SJSA1 (cell line): ENCODE results near the gene FBXO42. TPM values are rescaled to one million over a fixed set of nuclear protein-coding genes. Genes with fewer than 3 reads are reported as not detected.

Source experiments
- DNase-seq, 2 experiments: peaks; one replicate each; pipeline ENCODE4 v3.0.0-alpha.2; 2015 to 2020; ENCODE audit warnings: low spot score in 2 of 2, low read depth in 1 of 2
- H3K27ac ChIP-seq: fragments of 250-450 bp; sonication (Bioruptor Pico); 2 replicates; pipeline ENCODE4 v1.5.1; 2020; ENCODE audit warnings: mild to moderate bottlenecking, moderate library complexity
- H3K27me3 ChIP-seq: fragments of 250-450 bp; sonication (Bioruptor Pico); replicated peaks from 2 replicates; pipeline ENCODE4 v1.5.1; 2020; ENCODE audit warnings: mild to moderate bottlenecking, moderate library complexity
- H3K36me3 ChIP-seq: fragments of 250-450 bp; sonication (Bioruptor Pico); 2 replicates; pipeline ENCODE4 v1.5.1; 2020; ENCODE audit warnings: mild to moderate bottlenecking
- H3K4me1 ChIP-seq: fragments of 250-450 bp; sonication (Bioruptor Pico); replicated peaks from 2 replicates; pipeline ENCODE4 v1.6.1; 2021; ENCODE audit warnings: mild to moderate bottlenecking
- H3K4me3 ChIP-seq: fragments of 250-450 bp; sonication (Bioruptor Pico); 2 replicates; pipeline ENCODE4 v1.5.1; 2020; ENCODE audit warnings: mild to moderate bottlenecking
- H3K9me3 ChIP-seq: fragments of 250-450 bp; sonication (Bioruptor Pico); replicated peaks from 2 replicates; pipeline ENCODE4 v1.5.1; 2020; ENCODE audit warnings: mild to moderate bottlenecking
- total RNA-seq: library from RNA; depleted of rRNA; stranded (reverse); fragments of >200 nt; shearing (Covaris generic); gene quantifications from 2 replicates; pipeline ENCODE4 v1.2.3, GENCODE V29; 2014

FBXO42 gene
- total RNA-seq, 1 experiment from 2014 or later = 20.0 TPM

DNA sequence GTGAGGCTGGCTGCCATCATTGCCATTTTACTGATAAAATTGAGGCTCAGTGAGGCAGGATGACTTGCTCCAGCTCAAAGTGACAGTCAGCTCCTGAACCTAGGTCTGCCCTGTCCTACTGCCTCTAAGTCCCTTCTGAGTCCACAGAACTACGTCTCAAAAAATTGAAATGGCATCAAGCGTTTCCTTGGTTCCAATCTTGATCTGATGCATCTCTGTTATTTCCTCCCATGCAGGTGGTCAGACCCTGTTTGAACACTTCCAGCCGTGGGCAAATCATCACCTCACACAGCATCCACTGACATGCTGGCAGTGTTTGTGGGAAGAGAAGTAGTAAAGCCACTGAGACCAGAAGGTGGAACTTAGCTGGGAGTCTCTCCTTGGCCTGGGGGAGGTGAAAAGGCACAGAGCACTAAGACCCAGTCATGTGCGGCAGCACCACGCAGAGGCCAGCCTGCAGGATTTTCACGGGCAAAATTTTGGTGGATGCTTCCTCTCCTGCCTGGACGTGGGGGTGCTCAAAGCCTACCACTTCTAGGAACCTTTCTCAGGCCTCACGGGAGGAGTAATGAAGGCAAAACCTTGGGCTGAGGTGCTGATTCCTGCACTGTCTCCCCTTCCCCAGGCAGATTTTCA lies 107.5 kb downstream of the FBXO42 start:
- H3K36me3 ChIP-seq = peaks cover 17% of the 10 kb centered on the region
- no peak for DNase-seq
- no peaks in the 10 kb centered on the region for H3K9me3 ChIP-seq
- peaks cover 22% of the 10 kb centered on the region for H3K4me1 ChIP-seq
- H3K27me3 ChIP-seq = no peaks in the 10 kb centered on the region
- no peak overlapping the region for H3K4me3 ChIP-seq
- no peak overlapping the region for H3K27ac ChIP-seq

DNA sequence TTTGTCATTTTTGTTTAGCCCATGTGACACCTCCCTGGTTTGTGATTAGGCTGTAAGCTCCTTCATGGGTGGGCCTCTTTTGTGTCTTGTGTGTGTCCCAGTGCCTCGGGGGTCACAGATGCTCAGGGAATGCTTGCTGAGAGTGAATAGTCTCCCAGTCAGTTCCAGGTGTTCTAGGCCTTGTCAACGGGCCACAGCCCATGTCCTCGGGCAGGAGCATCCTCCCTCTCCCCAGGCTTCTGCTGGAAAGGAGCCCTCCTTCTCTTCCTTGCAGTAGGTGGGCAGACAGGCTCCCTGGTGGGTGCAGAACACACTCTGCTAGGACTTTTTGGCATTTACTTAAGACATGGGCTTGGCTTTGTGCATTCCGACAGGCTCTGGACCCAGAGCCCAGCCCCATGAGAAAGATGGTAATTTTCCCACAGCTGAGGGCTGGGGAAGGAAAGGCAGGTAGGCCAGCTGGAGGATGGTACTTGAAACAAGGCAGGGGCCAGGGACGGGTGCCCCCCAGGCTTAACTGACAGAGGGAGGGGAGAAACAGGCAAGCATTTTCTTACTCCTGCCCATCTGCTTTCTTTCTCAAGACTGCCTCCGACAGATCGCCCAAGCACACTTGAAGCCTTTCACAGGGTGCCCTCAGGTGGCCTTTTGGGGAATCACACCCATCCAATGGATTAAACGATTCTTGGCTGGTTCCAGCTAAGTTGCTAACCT lies 108.2 kb downstream of the FBXO42 start:
- H3K36me3 ChIP-seq = peaks cover 16% of the 10 kb centered on the region
- DNase-seq = peak; percentile 66 to 76
- no peaks in the 10 kb centered on the region for H3K9me3 ChIP-seq
- no peak overlapping the region for H3K27ac ChIP-seq
- peaks cover 18% of the 10 kb centered on the region for H3K4me1 ChIP-seq
- no peak overlapping the region for H3K4me3 ChIP-seq
- no peaks in the 10 kb centered on the region for H3K27me3 ChIP-seq

DNA sequence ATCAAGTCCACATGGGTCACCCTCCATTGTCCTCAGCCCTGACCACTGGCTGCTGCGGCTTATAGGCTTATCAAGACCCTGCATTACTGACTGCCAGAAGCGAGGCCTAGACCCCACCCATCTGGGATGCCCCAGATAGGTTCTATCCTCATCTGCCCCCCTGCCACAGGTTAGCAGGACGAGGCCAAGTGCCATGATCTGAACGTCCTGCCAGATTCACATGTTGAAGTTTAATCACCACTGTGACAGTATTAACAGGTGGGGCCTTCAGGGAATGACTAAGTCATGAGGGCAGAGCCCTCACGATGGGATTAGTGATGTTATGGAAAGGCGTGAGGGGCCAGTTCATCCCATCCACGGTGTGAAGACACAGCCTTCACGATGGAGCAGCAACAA lies 109.1 kb downstream of the FBXO42 start:
- Histone ChIP-seq H3K27me3 (no peaks in the 10 kb centered on the region), H3K27ac (no peak overlapping the region), H3K36me3 (peaks cover 16% of the 10 kb centered on the region), H3K9me3 (no peaks in the 10 kb centered on the region), H3K4me3 (no peak overlapping the region), H3K4me1 (peaks cover 9% of the 10 kb centered on the region)
- no peak for DNase-seq

DNA sequence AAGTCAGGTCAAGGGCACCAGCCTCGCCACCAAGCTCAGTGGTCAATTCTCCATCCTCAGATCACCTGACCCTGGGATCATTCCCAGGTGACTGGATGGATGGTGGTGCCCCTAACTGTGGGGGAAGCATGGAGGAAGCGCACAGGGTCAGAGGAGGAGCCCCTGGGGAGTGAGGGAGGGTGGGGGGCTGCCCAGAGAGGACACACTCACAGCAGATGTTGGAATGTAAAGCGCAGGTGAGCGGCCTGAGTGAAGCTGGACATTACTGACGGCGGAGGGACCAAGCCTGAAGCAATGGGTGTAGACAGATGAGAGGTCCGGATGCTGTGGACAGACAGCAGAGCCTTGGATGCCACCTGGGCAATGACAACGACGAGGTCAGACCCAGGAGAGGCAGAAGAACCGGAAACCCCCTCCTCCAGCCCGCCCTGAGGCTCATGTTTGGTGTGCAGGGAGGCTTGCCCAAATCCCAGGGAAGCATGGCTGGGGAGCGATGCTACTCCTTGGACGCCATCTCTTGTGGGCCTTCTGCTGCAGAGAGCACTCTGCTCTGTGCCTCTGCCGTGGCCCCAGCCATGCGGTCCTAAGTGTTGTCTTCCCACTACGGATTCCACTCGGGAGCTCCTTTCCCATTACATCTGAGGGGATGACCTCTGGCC lies 109.6 kb downstream of the FBXO42 start:
- no peaks in the 10 kb centered on the region for H3K27me3 ChIP-seq
- H3K9me3 ChIP-seq = no peaks in the 10 kb centered on the region
- no peak overlapping the region for H3K27ac ChIP-seq
- peaks cover 9% of the 10 kb centered on the region for H3K4me1 ChIP-seq
- no peak for DNase-seq
- H3K36me3 ChIP-seq = peaks cover 12% of the 10 kb centered on the region
- H3K4me3 ChIP-seq = no peak overlapping the region

DNA sequence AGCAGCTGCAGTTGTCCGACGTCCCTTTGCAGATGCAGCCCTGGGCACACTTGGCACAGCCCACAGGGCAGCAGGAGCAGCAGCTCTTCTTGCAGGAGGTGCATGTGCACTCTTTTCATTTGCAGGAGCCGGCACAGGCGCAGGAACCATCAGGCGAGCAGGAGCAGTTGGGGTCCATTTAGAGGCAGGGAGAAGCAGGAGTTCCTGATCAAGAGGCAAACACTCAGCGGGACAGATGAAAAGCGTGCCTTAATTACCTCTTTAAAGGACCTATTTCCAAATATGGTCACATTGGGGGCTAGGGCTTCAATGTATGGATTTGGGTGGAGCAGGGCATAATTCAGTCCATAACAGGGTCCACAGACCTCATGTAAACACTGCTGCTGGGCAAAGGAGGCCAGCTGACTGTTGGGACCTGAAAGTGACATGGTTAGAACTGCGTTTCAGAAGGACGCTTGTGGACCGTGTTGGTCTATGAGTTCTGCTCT lies 111.0 kb downstream of the FBXO42 start:
- Histone ChIP-seq H3K4me3 (no peak overlapping the region), H3K27ac (no peak overlapping the region), H3K9me3 (no peaks in the 10 kb centered on the region), H3K36me3 (no peaks in the 10 kb centered on the region), H3K4me1 (peaks cover 21% of the 10 kb centered on the region), H3K27me3 (no peaks in the 10 kb centered on the region)
- DNase-seq = no peak

DNA sequence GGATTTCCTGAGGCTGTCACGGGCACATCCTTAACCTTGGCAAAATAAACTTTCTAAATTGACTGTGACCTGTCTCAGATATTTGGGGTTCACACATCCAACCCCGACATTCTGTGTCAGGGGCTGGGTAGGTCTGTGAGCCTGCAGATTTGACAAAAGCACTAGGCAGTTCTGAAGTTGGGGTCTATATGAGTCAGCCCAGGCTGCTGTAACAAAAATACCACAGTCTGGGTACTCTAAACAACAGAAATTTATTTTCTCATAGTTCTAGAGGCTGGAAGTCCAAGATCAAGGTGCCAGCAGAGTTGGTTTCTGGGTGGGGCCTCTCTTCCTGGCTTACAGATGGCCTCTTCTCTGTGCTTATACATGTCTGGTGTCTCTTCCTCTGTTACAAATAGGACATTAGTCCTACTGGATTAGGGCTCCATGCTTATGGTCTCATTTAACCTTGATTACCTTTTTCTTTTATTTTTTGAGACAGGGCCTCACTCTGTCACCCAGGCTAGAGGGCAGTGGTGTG lies 112.2 kb downstream of the FBXO42 start:
- Histone ChIP-seq H3K9me3 (no peaks in the 10 kb centered on the region), H3K4me1 (peaks cover 24% of the 10 kb centered on the region), H3K4me3 (no peak overlapping the region), H3K36me3 (no peaks in the 10 kb centered on the region), H3K27me3 (no peaks in the 10 kb centered on the region), H3K27ac (no peak overlapping the region)
- no peak for DNase-seq

DNA sequence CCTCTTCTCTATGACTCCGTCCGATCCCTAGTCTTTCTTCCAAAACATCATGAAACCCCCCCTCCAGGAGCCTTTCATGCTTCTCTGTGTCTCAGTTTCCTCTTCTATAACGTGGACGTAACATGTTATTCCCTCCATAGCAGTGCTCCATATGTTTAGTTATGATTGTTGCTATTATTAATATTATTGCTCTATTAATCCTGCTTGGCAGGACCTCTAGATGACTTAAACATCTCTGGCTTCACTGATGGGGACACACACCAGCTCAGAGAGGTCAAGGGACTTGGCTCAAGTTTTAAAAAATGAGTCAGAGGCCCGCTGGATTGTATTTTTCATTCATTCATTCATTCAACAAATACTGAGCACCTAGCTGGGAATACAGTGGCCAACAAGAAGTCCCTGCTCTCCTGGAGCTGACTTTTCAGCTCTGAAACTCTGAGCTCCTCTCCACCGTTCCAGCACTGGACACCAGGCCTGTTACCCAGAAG lies 114.9 kb downstream of the FBXO42 start:
- no peaks in the 10 kb centered on the region for H3K36me3 ChIP-seq
- peaks cover 17% of the 10 kb centered on the region for H3K4me1 ChIP-seq
- H3K9me3 ChIP-seq = no peaks in the 10 kb centered on the region
- no peaks in the 10 kb centered on the region for H3K27me3 ChIP-seq
- DNase-seq = no peak
- H3K4me3 ChIP-seq = peak overlapping the region; percentile 40
- peak overlapping the region; percentile 37 for H3K27ac ChIP-seq

DNA sequence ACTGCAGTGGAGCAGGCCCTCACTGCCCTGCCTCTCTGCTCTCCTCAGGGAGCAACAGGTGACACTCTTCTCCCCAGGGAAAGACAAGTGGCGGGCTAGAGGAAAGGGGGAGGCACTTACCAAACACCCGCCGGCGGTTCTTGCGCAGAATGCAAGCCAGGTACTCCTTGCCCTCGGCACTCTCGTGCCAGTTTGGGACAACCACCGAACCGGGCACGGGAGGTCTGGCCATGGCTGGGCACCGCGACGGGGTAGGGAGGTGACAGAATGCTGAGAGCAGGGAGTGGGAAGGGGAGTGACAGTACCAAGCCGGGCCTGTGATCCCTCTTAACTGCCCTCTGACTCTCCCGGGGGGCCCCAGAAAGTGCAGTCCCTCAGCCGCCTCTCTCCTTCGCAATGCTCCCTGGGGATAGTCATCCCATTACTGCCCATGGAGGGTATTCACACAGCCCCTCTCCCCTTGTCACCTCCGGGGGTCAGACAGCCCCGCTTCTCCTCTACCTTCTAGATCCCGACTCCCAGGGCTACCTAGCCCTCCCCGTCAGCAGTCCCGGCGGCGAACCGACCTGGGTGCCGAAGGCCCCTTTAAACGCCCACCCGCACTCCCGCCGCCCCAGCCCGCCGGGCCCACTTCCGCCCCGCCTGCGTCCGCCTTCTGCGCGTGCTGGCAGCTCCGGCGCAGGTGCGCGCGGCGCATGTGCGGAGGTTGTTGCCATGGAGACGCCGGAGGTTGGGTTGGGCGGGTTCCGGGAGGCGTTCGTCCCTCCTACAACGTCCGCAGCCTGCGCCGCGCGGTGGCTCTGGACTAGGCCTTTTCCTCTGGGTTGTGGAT lies 115.6 kb downstream of the FBXO42 start, which contains the start of gene CPLANE2:
Gene CPLANE2, minus strand, starts transcription at position 673 of the 832 bp plus-strand sequence. Its CDS starts 441 bp downstream, at position 232.
- no peaks in the 10 kb centered on the region for H3K27me3 ChIP-seq
- peak within 1 kb of the TSS; percentile 40 for H3K4me3 ChIP-seq
- peak; percentile 76 to 95 for DNase-seq
- peaks cover 17% of the 10 kb centered on the region for H3K4me1 ChIP-seq
- no peaks in the 10 kb centered on the region for H3K36me3 ChIP-seq
- H3K27ac ChIP-seq = peak within 1 kb of the TSS; percentile 37
- no peaks in the 10 kb centered on the region for H3K9me3 ChIP-seq

DNA sequence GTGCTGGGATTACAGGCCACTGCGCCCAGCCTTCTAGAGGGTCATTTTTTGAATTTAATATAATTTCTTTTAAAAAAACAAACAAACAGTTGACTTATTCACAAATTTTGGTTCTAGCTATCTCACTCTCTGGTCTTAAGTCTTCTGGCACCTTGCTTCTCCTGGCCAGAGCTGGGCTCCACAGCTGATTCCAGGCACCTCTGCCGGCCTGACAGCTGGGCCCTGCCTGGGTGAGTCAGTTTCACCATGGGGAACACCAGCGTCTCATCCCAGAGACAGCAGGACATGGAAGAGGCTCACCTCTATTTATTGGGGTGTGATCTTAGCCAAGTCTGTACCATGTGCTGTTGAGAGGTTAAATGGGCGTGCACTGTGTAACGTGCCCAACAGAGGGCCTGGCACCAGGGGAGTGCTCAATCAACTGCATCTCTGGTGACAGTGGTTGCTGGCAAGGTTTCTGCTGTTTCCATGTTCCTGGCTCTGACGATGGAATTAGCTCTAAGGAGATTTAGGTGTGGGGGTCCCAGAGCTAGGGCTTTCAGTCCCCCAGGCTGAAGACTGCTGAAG lies 116.3 kb downstream of the FBXO42 start:
- H3K4me3 ChIP-seq = peak overlapping the region; percentile 40
- no peak for DNase-seq
- H3K27me3 ChIP-seq = no peaks in the 10 kb centered on the region
- H3K27ac ChIP-seq = no peak overlapping the region
- H3K9me3 ChIP-seq = no peaks in the 10 kb centered on the region
- H3K36me3 ChIP-seq = no peaks in the 10 kb centered on the region
- H3K4me1 ChIP-seq = peaks cover 17% of the 10 kb centered on the region

DNA sequence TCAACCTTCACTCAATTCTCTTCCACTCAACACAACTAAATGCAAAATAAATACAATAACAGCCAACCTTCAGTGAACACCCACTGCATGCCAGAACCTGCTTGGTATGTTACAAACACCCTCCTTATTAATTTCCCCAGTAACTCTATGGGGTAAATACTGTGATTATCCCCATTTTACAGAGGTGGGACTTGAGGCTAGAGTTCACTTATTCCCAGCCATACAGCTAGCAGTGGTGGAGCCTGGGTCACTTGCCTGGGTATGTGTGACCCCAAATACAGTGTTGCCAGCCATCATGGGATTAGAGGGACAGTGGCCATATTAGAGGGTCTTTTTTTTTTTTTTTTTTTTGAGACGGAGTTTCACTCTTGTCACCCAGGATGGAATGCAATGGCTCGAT lies 116.9 kb downstream of the FBXO42 start:
- DNase-seq = no peak
- Histone ChIP-seq H3K36me3 (no peaks in the 10 kb centered on the region), H3K27me3 (no peaks in the 10 kb centered on the region), H3K27ac (no peak overlapping the region), H3K4me1 (peaks cover 17% of the 10 kb centered on the region), H3K9me3 (no peaks in the 10 kb centered on the region), H3K4me3 (no peak overlapping the region)

DNA sequence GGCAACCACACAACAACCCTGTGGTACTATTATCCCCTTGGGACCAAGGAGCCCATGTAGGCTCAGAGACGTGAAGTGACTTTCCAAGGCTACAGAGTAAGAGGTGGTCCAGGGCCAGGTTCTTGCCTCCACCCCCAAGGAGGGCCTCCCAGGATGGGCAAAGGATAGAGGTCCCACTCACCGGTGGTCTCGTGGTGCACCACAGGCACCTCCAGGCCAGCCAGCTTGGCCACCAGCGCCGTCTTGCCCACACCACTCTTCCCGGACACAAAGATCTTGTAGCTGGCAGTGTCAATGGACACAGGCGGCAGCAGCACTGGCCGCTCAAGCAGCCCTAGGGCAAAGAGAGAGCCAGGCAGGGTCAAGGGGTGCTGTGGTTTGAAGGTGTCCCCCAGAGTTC lies 118.8 kb downstream of the FBXO42 start:
- H3K27me3 ChIP-seq = no peaks in the 10 kb centered on the region
- no peak overlapping the region for H3K4me3 ChIP-seq
- peaks cover 22% of the 10 kb centered on the region for H3K4me1 ChIP-seq
- H3K9me3 ChIP-seq = no peaks in the 10 kb centered on the region
- no peak overlapping the region for H3K27ac ChIP-seq
- no peaks in the 10 kb centered on the region for H3K36me3 ChIP-seq
- DNase-seq = no peak

DNA sequence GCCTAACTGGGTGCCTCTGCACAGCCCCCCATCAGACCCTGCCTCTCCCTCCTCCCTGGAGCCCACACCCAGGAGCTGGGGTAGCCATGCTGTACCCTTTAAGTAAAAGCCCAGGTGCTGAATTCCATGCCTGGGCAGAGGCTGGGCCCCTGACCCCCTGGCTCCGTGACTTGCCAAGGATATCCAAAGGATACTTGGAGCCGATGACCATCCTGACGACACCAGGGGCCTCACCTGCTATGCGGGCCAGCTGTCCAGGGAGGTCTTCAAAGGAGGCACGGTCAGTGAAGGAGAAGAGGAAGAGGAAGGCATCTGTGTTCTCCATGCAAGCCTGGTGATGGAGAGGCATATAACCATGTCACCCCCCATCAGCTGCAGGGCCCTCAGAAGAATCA lies 120.0 kb downstream of the FBXO42 start:
- Histone ChIP-seq H3K27ac (no peak overlapping the region), H3K4me1 (peaks cover 16% of the 10 kb centered on the region), H3K9me3 (no peaks in the 10 kb centered on the region), H3K36me3 (no peaks in the 10 kb centered on the region), H3K4me3 (no peak overlapping the region), H3K27me3 (no peaks in the 10 kb centered on the region)
- no peak for DNase-seq
